GM12878 (cell line): Measurements from ENCODE around the gene NCDN. TPM values are rescaled to one million over a fixed set of nuclear protein-coding genes. Genes with fewer than 3 reads are reported as not detected.

ENCODE experiments used
- ATAC-seq: fragments of 200-7000 bp; cut with Tn5 transposase; 3 replicates; pipeline ENCODE4 v1.9.1; 2020; ENCODE audit warnings: mild to moderate bottlenecking, moderate library complexity
- BruUV-seq: library from RNA; stranded (reverse); fragments of 400-500 nt; replicated peaks from 2 replicates; lab custom pipeline; 2021; lab: Mats Ljungman, UMichigan
- CTCF ChIA-PET: fragments of 300-600 bp; sonication (Branson Sonifier 250); formaldehyde crosslinking; extraction: SDS; loops from one replicate; lab custom pipeline; 2021; ENCODE audit warnings: inconsistent platforms; lab: Yijun Ruan, JAX
- POLR2A ChIA-PET: fragments of 350-600 bp; formaldehyde crosslinking; extraction: SDS; loops from one replicate; lab custom pipeline; 2021; ENCODE audit warnings: inconsistent platforms; lab: Charles Lee
- RAD21 ChIA-PET: fragments of 300-600 bp; sonication (Branson Sonifier 250); formaldehyde crosslinking; loops from one replicate; lab custom pipeline; 2023; ENCODE audit warnings: antibody characterized with exemption; ENCODE audit not compliant: unreplicated experiment; lab: Charles Lee
- SMC1A ChIA-PET: fragments of 300-600 bp; sonication (Branson Sonifier 250); formaldehyde crosslinking; loops from one replicate; lab custom pipeline; 2023; ENCODE audit not compliant: unreplicated experiment, uncharacterized antibody; lab: Charles Lee
- DNase-seq: peaks from one replicate; pipeline ENCODE4 v3.0.0-alpha.2; 2011; ENCODE audit warnings: low read depth, low spot score
- FAIRE-seq: peaks from 3 replicates; lab custom pipeline; 2011; peaks lifted over from hg19 to GRCh38; lab: Jason Lieb, UNC
- H2AFZ ChIP-seq: 2 replicates; pipeline ENCODE4 v1.6.0; 2011; ENCODE audit warnings: low read depth, low read length, control low read depth; ENCODE audit not compliant: control insufficient read depth
- H3K27ac ChIP-seq: 2 replicates; pipeline ENCODE4 v1.5.1; 2011; ENCODE audit warnings: control low read depth; ENCODE audit not compliant: control insufficient read depth, insufficient read depth
- H3K27me3 ChIP-seq, 2 experiments: replicated peaks in 1 of 2; 2 replicates each; pipeline versions ENCODE4 v1.6.0 to v1.6.1; 2011; ENCODE audit warnings: low read length in 1 of 2; ENCODE audit not compliant: control insufficient read depth in 2 of 2, insufficient read depth in 2 of 2
- H3K36me3 ChIP-seq, 2 experiments: 2 replicates each; pipeline ENCODE4 v1.5.1; 2011; ENCODE audit warnings: low read length in 1 of 2; ENCODE audit not compliant: control insufficient read depth in 2 of 2, insufficient read depth in 2 of 2
- H3K4me1 ChIP-seq: 2 replicates; pipeline ENCODE4 v1.6.1; 2011; ENCODE audit warnings: mild to moderate bottlenecking, low read length, moderate library complexity, mixed read lengths; ENCODE audit not compliant: control insufficient read depth, insufficient read depth
- H3K4me2 ChIP-seq: 2 replicates; pipeline ENCODE4 v1.6.0; 2011; ENCODE audit warnings: control low read depth; ENCODE audit not compliant: control insufficient read depth, insufficient read depth
- H3K4me3 ChIP-seq: fragments of 200-600 bp; sonication (generic); 2 replicates; pipeline ENCODE4 v1.5.1; 2016
- H3K79me2 ChIP-seq: 2 replicates; pipeline ENCODE4 v1.6.0; 2011; ENCODE audit warnings: low read length; ENCODE audit not compliant: control insufficient read depth, insufficient read depth
- H3K9ac ChIP-seq: 2 replicates; pipeline ENCODE4 v1.8.0; 2011; ENCODE audit warnings: low read length, control low read depth, mixed read lengths; ENCODE audit not compliant: control insufficient read depth, insufficient read depth
- H3K9me3 ChIP-seq: replicated peaks from 3 replicates; pipeline ENCODE4 v1.5.1; 2011; ENCODE audit warnings: mild to moderate bottlenecking, low read length; ENCODE audit not compliant: control insufficient read depth, insufficient read depth
- H4K20me1 ChIP-seq: 2 replicates; pipeline ENCODE4 v1.6.0; 2011; ENCODE audit not compliant: control insufficient read depth, insufficient read depth
- ASH2L ChIP-seq: fragments of 300-600, 200-600 bp; sonication (generic); IDR thresholded peaks from 2 replicates; pipeline ENCODE4 v1.6.1; 2017; ENCODE audit warnings: low read depth, mild to moderate bottlenecking, borderline replicate concordance
- ATF7 ChIP-seq: fragments of 450-650 bp; IDR thresholded peaks from 2 replicates; pipeline ENCODE4 v1.6.1; 2016; ENCODE audit warnings: low read depth, mild to moderate bottlenecking
- CHD4 ChIP-seq: fragments of 200-600 bp; sonication (generic); IDR thresholded peaks from 2 replicates; pipeline ENCODE4 v1.6.1; 2016; ENCODE audit warnings: mild to moderate bottlenecking
- ETV6 ChIP-seq, 2 experiments: fragments of 450-650 bp in 1 of 2; IDR thresholded peaks in 1 of 2; conservative IDR thresholded peaks in 1 of 2; 2 replicates each; pipeline ENCODE4 v1.6.1; 2014; ENCODE audit warnings: antibody characterized with exemption in 1 of 2, borderline replicate concordance in 1 of 2, low read depth in 1 of 2, mild to moderate bottlenecking in 1 of 2, moderate library complexity in 1 of 2
- EZH2 ChIP-seq: IDR thresholded peaks from 2 replicates; pipeline ENCODE4 v1.6.1; 2012; ENCODE audit warnings: low read depth, mild to moderate bottlenecking, control low read depth, inconsistent platforms, low read length, borderline replicate concordance; ENCODE audit not compliant: control insufficient read depth
- IRF5 ChIP-seq: fragments of 450-650 bp; IDR thresholded peaks from 2 replicates; pipeline ENCODE4 v1.6.1; 2017; ENCODE audit warnings: borderline replicate concordance
- KAT2A ChIP-seq: conservative IDR thresholded peaks from 2 replicates; pipeline ENCODE4 v1.6.1; 2011; ENCODE audit warnings: low read depth, low read length; ENCODE audit not compliant: control insufficient read depth
- NFXL1 ChIP-seq: fragments of 450-650 bp; IDR thresholded peaks from 2 replicates; pipeline ENCODE4 v1.6.1; 2017; ENCODE audit warnings: antibody characterized with exemption, mild to moderate bottlenecking, borderline replicate concordance
- NRF1 ChIP-seq: conservative IDR thresholded peaks from 2 replicates; pipeline ENCODE4 v1.6.1; 2011; ENCODE audit warnings: mild to moderate bottlenecking, low read depth, low read length, improper control_type of control experiment
- PKNOX1 ChIP-seq: fragments of 450-650 bp; IDR thresholded peaks from 2 replicates; pipeline ENCODE4 v1.6.1; 2016; ENCODE audit warnings: mild to moderate bottlenecking
- RBBP5 ChIP-seq: fragments of 200-600 bp; sonication (generic); conservative IDR thresholded peaks from 2 replicates; pipeline ENCODE4 v1.6.1; 2016
- SMARCA5 ChIP-seq: fragments of 450-650 bp; IDR thresholded peaks from 2 replicates; pipeline ENCODE4 v1.6.1; 2017; ENCODE audit warnings: mild to moderate bottlenecking
- SREBF1 ChIP-seq: IDR thresholded peaks from 2 replicates; pipeline ENCODE4 v1.6.1; 2012; ENCODE audit warnings: mild to moderate bottlenecking, low read length
- TAF1 ChIP-seq: IDR thresholded peaks from 2 replicates; pipeline ENCODE4 v1.6.1; 2011; ENCODE audit warnings: mild to moderate bottlenecking, low read depth, low read length, borderline replicate concordance
- TCF7 ChIP-seq: IDR thresholded peaks from 2 replicates; pipeline ENCODE4 v1.6.1; 2014; ENCODE audit warnings: antibody characterized with exemption, borderline replicate concordance
- ZBED1 ChIP-seq: IDR thresholded peaks from 2 replicates; pipeline ENCODE4 v1.6.1; 2016; ENCODE audit warnings: borderline replicate concordance
- ZNF207 ChIP-seq: fragments of 450-650 bp; IDR thresholded peaks from 2 replicates; pipeline ENCODE4 v1.6.1; 2014; ENCODE audit warnings: antibody characterized with exemption, mild to moderate bottlenecking, borderline replicate concordance
- ZNF217 ChIP-seq: fragments of 450-650 bp; IDR thresholded peaks from 2 replicates; pipeline ENCODE4 v1.6.1; 2017; ENCODE audit warnings: antibody characterized with exemption, mild to moderate bottlenecking
- ZNF384 ChIP-seq: IDR thresholded peaks from 2 replicates; pipeline ENCODE4 v1.6.1; 2012; ENCODE audit warnings: low read depth, mild to moderate bottlenecking, low read length, improper control_type of control experiment, borderline replicate concordance
- WGBS: methylation state at CpG from one replicate; pipeline ENCODE4 v1.1.6; 2016; ENCODE audit warnings: low lambda C conversion rate; ENCODE audit not compliant: insufficient replicate concordance, insufficient coverage; ENCODE audit errors: missing lambda C conversion rate; 5-methylcytosine and 5-hydroxymethylcytosine counted together
- in situ Hi-C: fragments of 300-500 bp; cut with MboI; formaldehyde crosslinking; loops from 9 replicates; pipeline ENCODE4 v1.14.3; 2018; ENCODE audit warnings: mixed read lengths
- intact Hi-C: fragments of 100-400 bp; cut with micrococcal nuclease; formaldehyde crosslinking; loops from one replicate; pipeline ENCODE4 v1.14.2; 2022; ENCODE audit not compliant: unreplicated experiment
- polyA plus RNA-seq, 11 experiments: library from polyadenylated mRNA; depleted of rRNA in 4 of 11; unstranded in 6 of 11; stranded (reverse) in 5 of 11; fragments of >200 nt; fragmentation: Nextera tagmentation in 4 of 11; fragmentation: Illumina TruSeq in 1 of 11; extraction: Ambion mirVana in 4 of 11; extraction: Trizol in 1 of 11; gene quantifications; 1 replicate in 1 of 11; 2 replicates in 10 of 11; pipeline versions ENCODE4 v1.2.1 to v1.2.3, GENCODE V29; 2011 to 2016; ENCODE audit warnings: inconsistent platforms in 2 of 11, missing spikeins in 2 of 11, low read depth in 1 of 11
- total RNA-seq, 4 experiments: library from RNA; depleted of rRNA in 3 of 4; stranded (reverse); fragments of >200 nt in 3 of 4; fragmentation: Illumina TruSeq in 1 of 4; extraction: Trizol in 1 of 4; gene quantifications; 2 replicates each; pipeline versions ENCODE4 v1.2.1 to v1.2.3, GENCODE V29; 2013 to 2021

NCDN gene
- total and polyA plus RNA-seq, 10 of the 15 experiments (the other 5 are each of a cell fraction or from before 2014, with no cell fraction given) = 1.8 to 25.5 (median 10.9) TPM

GRCh38 chr1:35507947-35508346, 49.7 kb upstream of the NCDN start (continued):
- TF ChIP-seq RBBP5 = no peak
- TF ChIP-seq ZBED1 = no peak
- TF ChIP-seq IRF5 = no peak
- no peak for TF ChIP-seq SREBF1
- TF ChIP-seq ATF7 = no peak
- TF ChIP-seq EZH2 = no peak

- WGBS = 91% methylated on average over 3 of the region's 3 CpGs
- ChIA-PET CTCF (interaction anchor here (0.6 to 4.2 kb wide), 6 partner anchors 8 to 58 kb away, joined by 3 to 33 read pairs (median 4); no protein-coding TSS in a partner anchor), RAD21 (interaction anchor here (0.7 to 1.8 kb wide), 7 partner anchors 15 to 58 kb away, joined by 3 to 16 read pairs (median 4); no protein-coding TSS in a partner anchor), POLR2A (interaction anchor here (0.6 to 1.6 kb wide), 9 partner anchors 9 to 51 kb away, joined by 3 to 15 read pairs (median 4); partner anchors contain the start of genes KIAA0319L and NCDN), SMC1A (interaction anchor here (0.7 to 6.4 kb wide), 9 partner anchors 10 to 57 kb away, joined by 3 to 56 read pairs (median 6); no protein-coding TSS in a partner anchor)
- intact Hi-C loops = no loop called here
- no peak for FAIRE-seq
- Histone ChIP-seq H3K79me2 (peaks cover 29% of the 10 kb centered on the region), H3K27ac (0 out of 2 replicates have a peak overlapping the region, but pooled peaks have one; percentile 40), H3K27me3 (no peaks in the 10 kb centered on the region), H3K36me3 (no peaks in the 10 kb centered on the region), H3K4me2 (no peak overlapping the region), H4K20me1 (no peaks in the 10 kb centered on the region), H3K9me3 (peaks cover 6% of the 10 kb centered on the region), H2AFZ (no peak overlapping the region), H3K4me1 (peaks cover 40% of the 10 kb centered on the region), H3K4me3 (no peak overlapping the region), H3K9ac (no peak overlapping the region)
- no peak for TF ChIP-seq ZNF384
- no peak for TF ChIP-seq NRF1
- TF ChIP-seq TCF7 = no peak
- no peak for TF ChIP-seq TAF1
- no peak for TF ChIP-seq CHD4
- TF ChIP-seq PKNOX1 = no peak
- no peak for TF ChIP-seq NFXL1
- TF ChIP-seq ZNF207 = no peak
- TF ChIP-seq ZNF217 = no peak
- no peak for TF ChIP-seq KAT2A
- TF ChIP-seq ASH2L = no peak
- no peak for TF ChIP-seq ETV6 (conservative IDR thresholded peaks at IDR 0.05 in 1 of 2, IDR thresholded peaks at IDR 0.05 in 1 of 2; ENCODE audit: borderline replicate concordance in 1 of 2, low read depth in 1 of 2)
- TF ChIP-seq ZBED1 = no peak
- TF ChIP-seq SMARCA5 = no peak
- in situ Hi-C loops = no loop called here
- ATAC-seq = no peak
- BruUV-seq = no TSS peak
- no peak for DNase-seq
Measured at GRCh38 chr1:35509558-35509957, 48.0 kb upstream of the NCDN start.
